ENCODE results near the gene HVCN1. TPM values are rescaled to one million over a fixed set of nuclear protein-coding genes. Genes with fewer than 3 reads are reported as not detected.

Gene HVCN1
- polyA plus RNA-seq, 2 of the 4 experiments (the other 2 are of a cell fraction), result 0.34 to 1.1 TPM

DNA sequence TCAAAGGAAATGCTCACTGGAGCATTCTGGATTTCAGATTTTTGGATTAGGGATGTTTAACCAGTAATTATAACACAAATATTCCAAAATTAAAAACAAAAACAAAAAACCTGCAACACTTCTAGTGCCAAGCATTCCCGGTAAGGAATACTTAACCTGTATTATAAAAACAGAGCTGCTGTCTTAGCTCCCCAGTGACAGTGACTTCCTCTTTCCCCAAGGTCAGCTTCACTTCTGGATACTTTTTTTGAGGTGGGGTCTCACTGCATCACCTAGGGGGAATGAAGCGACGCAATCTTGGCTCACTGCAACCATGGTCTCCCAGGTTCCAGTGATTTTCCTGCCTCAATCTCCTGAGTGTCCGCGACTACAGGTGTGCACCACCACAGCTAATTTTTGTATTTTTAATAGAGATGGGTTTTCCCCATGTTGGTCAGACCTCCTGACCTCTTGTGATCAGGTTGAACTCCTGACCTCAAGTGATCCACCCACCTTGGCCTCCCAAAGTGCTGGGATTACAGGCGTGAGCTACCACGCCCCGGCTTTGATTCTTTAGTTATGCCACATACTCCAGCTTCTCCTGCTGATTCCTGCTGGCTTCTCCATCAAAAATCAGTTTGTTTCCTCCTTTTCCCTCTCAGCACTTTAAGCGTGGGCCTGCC lies 37.9 kb upstream of the HVCN1 start:
- POLR2A ChIA-PET, result interaction anchor here (0.7 kb wide), 1 partner anchor 15 kb away, joined by 3 read pairs; no protein-coding TSS in a partner anchor
- Histone ChIP-seq H3K4me3 (no peak overlapping the region), H3K4me2 (no peak overlapping the region), H3K9me3 (no peaks in the 10 kb centered on the region), H3K4me1 (no peaks in the 10 kb centered on the region), H3K27ac (no peak overlapping the region)
- 92% methylated on average over 9 of the region's 9 CpGs for WGBS (ENCODE audit: missing lambda C conversion rate)
- DNase-seq (ENCODE audit: low read depth in 1 of 2, low spot score in 1 of 2), result no peak
- CTCF ChIA-PET, result interaction anchor here (0.8 kb wide), 1 partner anchor 57 kb away, joined by 3 read pairs; no protein-coding TSS in a partner anchor
- ATAC-seq, result no peak
- FAIRE-seq, result no peak
- no peak for TF ChIP-seq PHF8 (IDR thresholded peaks at IDR 0.05; ENCODE audit: borderline replicate concordance, low read depth)
- no peak for TF ChIP-seq ZSCAN20 (CRISPR knock-in tag; IDR thresholded peaks at IDR 0.05)
- TF ChIP-seq, protein P1, sequence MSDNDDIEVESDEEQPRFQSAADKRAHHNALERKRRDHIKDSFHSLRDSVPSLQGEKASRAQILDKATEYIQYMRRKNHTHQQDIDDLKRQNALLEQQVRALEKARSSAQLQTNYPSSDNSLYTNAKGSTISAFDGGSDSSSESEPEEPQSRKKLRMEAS (IDR thresholded peaks at IDR 0.05), result no peak
- no peak for TF ChIP-seq EHF (CRISPR knock-in tag; IDR thresholded peaks at IDR 0.05)
- TF ChIP-seq, protein P2, sequence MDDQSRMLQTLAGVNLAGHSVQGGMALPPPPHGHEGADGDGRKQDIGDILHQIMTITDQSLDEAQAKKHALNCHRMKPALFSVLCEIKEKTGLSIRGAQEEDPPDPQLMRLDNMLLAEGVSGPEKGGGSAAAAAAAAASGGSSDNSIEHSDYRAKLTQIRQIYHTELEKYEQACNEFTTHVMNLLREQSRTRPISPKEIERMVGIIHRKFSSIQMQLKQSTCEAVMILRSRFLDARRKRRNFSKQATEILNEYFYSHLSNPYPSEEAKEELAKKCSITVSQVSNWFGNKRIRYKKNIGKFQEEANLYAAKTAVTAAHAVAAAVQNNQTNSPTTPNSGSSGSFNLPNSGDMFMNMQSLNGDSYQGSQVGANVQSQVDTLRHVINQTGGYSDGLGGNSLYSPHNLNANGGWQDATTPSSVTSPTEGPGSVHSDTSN (IDR thresholded peaks at IDR 0.05), result no peak
- no peak for TF ChIP-seq POLR2AphosphoS2 (conservative IDR thresholded peaks at IDR 0.05; ENCODE audit: low read length)
- TF ChIP-seq SREBF2 (IDR thresholded peaks at IDR 0.05), result no peak
- TF ChIP-seq, protein P3, sequence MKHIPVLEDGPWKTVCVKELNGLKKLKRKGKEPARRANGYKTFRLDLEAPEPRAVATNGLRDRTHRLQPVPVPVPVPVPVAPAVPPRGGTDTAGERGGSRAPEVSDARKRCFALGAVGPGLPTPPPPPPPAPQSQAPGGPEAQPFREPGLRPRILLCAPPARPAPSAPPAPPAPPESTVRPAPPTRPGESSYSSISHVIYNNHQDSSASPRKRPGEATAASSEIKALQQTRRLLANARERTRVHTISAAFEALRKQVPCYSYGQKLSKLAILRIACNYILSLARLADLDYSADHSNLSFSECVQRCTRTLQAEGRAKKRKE (CRISPR knock-in tag; IDR thresholded peaks at IDR 0.05; ENCODE audit: low read depth), result no peak
- TF ChIP-seq RCOR1 (IDR thresholded peaks at IDR 0.05; ENCODE audit: low read depth, low read length), result no peak
- TF ChIP-seq JUNB (IDR thresholded peaks at IDR 0.05), result no peak
- TF ChIP-seq MYC (IDR thresholded peaks at IDR 0.05; ENCODE audit: borderline replicate concordance, low read length), result no peak
- TF ChIP-seq EP300 (IDR thresholded peaks at IDR 0.05), result no peak
- TF ChIP-seq ESRRA (IDR thresholded peaks at IDR 0.05; ENCODE audit: borderline replicate concordance, low read length), result no peak
- TF ChIP-seq, protein P4, sequence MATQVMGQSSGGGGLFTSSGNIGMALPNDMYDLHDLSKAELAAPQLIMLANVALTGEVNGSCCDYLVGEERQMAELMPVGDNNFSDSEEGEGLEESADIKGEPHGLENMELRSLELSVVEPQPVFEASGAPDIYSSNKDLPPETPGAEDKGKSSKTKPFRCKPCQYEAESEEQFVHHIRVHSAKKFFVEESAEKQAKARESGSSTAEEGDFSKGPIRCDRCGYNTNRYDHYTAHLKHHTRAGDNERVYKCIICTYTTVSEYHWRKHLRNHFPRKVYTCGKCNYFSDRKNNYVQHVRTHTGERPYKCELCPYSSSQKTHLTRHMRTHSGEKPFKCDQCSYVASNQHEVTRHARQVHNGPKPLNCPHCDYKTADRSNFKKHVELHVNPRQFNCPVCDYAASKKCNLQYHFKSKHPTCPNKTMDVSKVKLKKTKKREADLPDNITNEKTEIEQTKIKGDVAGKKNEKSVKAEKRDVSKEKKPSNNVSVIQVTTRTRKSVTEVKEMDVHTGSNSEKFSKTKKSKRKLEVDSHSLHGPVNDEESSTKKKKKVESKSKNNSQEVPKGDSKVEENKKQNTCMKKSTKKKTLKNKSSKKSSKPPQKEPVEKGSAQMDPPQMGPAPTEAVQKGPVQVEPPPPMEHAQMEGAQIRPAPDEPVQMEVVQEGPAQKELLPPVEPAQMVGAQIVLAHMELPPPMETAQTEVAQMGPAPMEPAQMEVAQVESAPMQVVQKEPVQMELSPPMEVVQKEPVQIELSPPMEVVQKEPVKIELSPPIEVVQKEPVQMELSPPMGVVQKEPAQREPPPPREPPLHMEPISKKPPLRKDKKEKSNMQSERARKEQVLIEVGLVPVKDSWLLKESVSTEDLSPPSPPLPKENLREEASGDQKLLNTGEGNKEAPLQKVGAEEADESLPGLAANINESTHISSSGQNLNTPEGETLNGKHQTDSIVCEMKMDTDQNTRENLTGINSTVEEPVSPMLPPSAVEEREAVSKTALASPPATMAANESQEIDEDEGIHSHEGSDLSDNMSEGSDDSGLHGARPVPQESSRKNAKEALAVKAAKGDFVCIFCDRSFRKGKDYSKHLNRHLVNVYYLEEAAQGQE (IDR thresholded peaks at IDR 0.05), result no peak
- TF ChIP-seq KDM1A (IDR thresholded peaks at IDR 0.05; ENCODE audit: low read depth), result no peak

DNA sequence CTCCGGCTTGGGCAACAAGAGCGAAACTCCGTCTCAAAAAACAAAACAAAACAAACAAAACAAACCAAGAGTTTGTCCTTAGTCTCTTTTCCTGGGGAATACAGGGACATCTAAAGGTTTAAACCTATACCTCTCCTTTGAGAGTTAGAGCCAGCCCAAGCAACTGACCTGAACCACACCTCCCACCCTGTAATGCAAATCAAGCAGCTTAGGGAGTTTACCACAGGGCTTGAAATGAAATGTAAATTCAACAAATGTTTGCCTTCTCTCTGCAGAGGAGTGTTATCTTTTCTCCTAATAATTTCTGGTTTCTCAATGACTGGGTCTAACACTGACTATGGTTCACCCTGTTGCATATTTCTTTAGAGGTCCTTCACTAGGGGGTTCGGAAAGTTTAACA lies 37.1 kb upstream of the HVCN1 start:
- 93% methylated on average over 4 of the region's 4 CpGs for WGBS (ENCODE audit: missing lambda C conversion rate)
- ChIA-PET CTCF (interaction anchor here (1.2 kb wide), 1 partner anchor 121 kb away, joined by 3 read pairs; no protein-coding TSS in a partner anchor), POLR2A (no interaction called here)
- ATAC-seq (no peak), FAIRE-seq (no peak), DNase-seq (ENCODE audit: low read depth in 1 of 2, low spot score in 1 of 2) (no peak)
- no peak overlapping the region for H3K27ac ChIP-seq
- TF ChIP-seq RCOR1 (IDR thresholded peaks at IDR 0.05; ENCODE audit: low read depth, low read length) (no peak), FOXS1 (CRISPR knock-in tag; IDR thresholded peaks at IDR 0.05) (no peak), MAZ (IDR thresholded peaks at IDR 0.05; ENCODE audit: borderline replicate concordance, low read depth, low read length) (no peak), JUNB (IDR thresholded peaks at IDR 0.05) (no peak), HEYL (CRISPR knock-in tag; IDR thresholded peaks at IDR 0.05) (no peak), HDAC2 (IDR thresholded peaks at IDR 0.05) (no peak), CBX2 (IDR thresholded peaks at IDR 0.05; ENCODE audit: borderline replicate concordance, low read depth) (no peak)
- TF ChIP-seq, protein P5, sequence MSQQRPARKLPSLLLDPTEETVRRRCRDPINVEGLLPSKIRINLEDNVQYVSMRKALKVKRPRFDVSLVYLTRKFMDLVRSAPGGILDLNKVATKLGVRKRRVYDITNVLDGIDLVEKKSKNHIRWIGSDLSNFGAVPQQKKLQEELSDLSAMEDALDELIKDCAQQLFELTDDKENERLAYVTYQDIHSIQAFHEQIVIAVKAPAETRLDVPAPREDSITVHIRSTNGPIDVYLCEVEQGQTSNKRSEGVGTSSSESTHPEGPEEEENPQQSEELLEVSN (IDR thresholded peaks at IDR 0.05; ENCODE audit: borderline replicate concordance, low read depth), result no peak
- no peak overlapping the region for H3K4me3 ChIP-seq
- no peaks in the 10 kb centered on the region for H3K4me1 ChIP-seq
- no peak overlapping the region for H3K4me2 ChIP-seq
- H3K9me3 ChIP-seq, result no peaks in the 10 kb centered on the region
